ENCODE measurements around the gene ADK.

GRCh38 chr10:74238516-74238915 lies 87.5 kb downstream of the ADK start:
- TF ChIP-seq POLR2A (IDR thresholded peaks at IDR 0.05) (no peak), CTCF (IDR thresholded peaks at IDR 0.05) (no peak)

Data from breast epithelium (tissue), 3 donors.